Activated CD8-positive, alpha-beta T cell treated with anti-CD3 and anti-CD28 coated beads for 36 hours (primary cell): Measurements from ENCODE around the gene FXYD5. TPM values are rescaled to one million over a fixed set of nuclear protein-coding genes. Genes with fewer than 3 reads are reported as not detected.
A peak's percentile ranks its signal among the peaks of the same experiment; 100 is the strongest.

Experiments used
- ATAC-seq: fragments of 200-7000 bp; cut with Tn5 transposase; one replicate; pipeline ENCODE4 v1.10.0; 2021; ENCODE audit warnings: mild to moderate bottlenecking, moderate library complexity
- CTCF ChIA-PET: fragments of 350-600 bp; sonication (Branson Sonifier 250); formaldehyde crosslinking; loops from one replicate; lab custom pipeline; 2021; ENCODE audit warnings: antibody characterized with exemption; lab: Charles Lee
- POLR2A ChIA-PET: fragments of 350-600 bp; sonication (Branson Sonifier 250); formaldehyde crosslinking; loops from one replicate; lab custom pipeline; 2021; ENCODE audit warnings: antibody characterized with exemption; lab: Charles Lee
- DNase-seq: peaks from one replicate; pipeline ENCODE4 v3.0.0-alpha.2; 2020
- H3K27ac Mint-ChIP-seq: one replicate; pipeline ENCODE4 v1.8.0; 2021; ENCODE audit warnings: mild to moderate bottlenecking, mixed read lengths
- H3K27me3 Mint-ChIP-seq: one replicate; pipeline ENCODE4 v1.8.0; 2021; ENCODE audit warnings: mixed read lengths
- H3K36me3 Mint-ChIP-seq: one replicate; pipeline ENCODE4 v1.8.0; 2021; ENCODE audit warnings: low read depth, mixed read lengths
- H3K4me1 Mint-ChIP-seq: one replicate; pipeline ENCODE4 v1.8.0; 2021; ENCODE audit warnings: low read depth, mixed read lengths
- H3K4me3 Mint-ChIP-seq: one replicate; pipeline ENCODE4 v1.8.0; 2021; ENCODE audit warnings: mild to moderate bottlenecking, moderate library complexity, mixed read lengths
- H3K9me3 Mint-ChIP-seq: one replicate; pipeline ENCODE4 v1.8.0; 2021; ENCODE audit warnings: mixed read lengths
- intact Hi-C: fragments of 100-400 bp; cut with micrococcal nuclease; formaldehyde crosslinking; loops from one replicate; pipeline ENCODE4 v1.10.0; 2022
- total RNA-seq, 2 experiments: library from RNA; stranded (reverse); gene quantifications; one replicate each; pipeline ENCODE4 v1.2.3, GENCODE V29; 2021
- TF ChIP-seq, protein P1 (sequence below): fragments of 200-600 bp; IDR thresholded peaks from one replicate; pipeline ENCODE4 v1.8.0; 2022; ENCODE audit warnings: antibody characterized with exemption, mild to moderate bottlenecking

Gene FXYD5
- total RNA-seq, 2 experiments from 2014 or later: 225 to 241 TPM

DNA sequence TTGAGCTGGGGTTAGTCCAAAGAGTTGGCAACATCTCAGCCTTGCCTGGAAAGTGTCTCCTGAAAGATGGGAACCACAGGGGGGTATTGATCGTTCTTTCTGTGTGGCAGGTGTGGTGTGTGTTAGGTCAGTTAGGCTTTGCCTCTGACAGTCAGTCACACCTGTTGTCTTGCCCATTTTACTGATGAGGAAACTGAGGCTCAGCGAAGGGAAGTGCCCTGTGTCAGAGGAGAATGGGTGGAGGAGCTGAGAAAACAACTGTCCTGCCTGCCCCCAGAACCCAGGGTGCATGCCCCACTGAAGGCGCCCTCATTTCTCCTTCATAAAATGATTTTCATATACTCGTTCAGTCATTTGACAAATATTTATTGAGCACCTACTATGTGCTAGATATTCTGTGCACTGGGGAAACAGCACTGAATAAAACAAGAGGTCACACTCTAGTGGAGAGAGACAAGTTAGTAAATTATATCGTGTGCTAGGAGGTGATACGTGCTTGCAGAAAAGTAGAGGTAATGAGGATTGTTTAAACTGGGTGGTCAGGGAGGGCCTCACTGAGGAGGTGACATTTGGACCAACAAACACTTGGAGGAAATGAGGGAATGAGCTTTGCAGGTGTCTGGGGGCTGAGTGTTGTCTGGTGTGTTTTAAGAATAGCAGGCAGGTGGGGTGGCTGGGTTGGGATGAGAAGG lies 1.6 kb downstream of the FXYD5 start:
- Mint-ChIP-seq H3K9me3 (peaks cover under 1% of the 10 kb centered on the region), H3K4me3 (peak overlapping the region; percentile 95), H3K36me3 (peaks cover 61% of the 10 kb centered on the region), H3K4me1 (peaks cover 49% of the 10 kb centered on the region), H3K27me3 (no peaks in the 10 kb centered on the region), H3K27ac (peak overlapping the region; percentile 99)
- intact Hi-C loops: no loop called here
- ATAC-seq (no peak), DNase-seq (no peak)
- TF ChIP-seq, protein P1, sequence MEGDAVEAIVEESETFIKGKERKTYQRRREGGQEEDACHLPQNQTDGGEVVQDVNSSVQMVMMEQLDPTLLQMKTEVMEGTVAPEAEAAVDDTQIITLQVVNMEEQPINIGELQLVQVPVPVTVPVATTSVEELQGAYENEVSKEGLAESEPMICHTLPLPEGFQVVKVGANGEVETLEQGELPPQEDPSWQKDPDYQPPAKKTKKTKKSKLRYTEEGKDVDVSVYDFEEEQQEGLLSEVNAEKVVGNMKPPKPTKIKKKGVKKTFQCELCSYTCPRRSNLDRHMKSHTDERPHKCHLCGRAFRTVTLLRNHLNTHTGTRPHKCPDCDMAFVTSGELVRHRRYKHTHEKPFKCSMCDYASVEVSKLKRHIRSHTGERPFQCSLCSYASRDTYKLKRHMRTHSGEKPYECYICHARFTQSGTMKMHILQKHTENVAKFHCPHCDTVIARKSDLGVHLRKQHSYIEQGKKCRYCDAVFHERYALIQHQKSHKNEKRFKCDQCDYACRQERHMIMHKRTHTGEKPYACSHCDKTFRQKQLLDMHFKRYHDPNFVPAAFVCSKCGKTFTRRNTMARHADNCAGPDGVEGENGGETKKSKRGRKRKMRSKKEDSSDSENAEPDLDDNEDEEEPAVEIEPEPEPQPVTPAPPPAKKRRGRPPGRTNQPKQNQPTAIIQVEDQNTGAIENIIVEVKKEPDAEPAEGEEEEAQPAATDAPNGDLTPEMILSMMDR: no peak
- CTCF ChIA-PET: interaction anchor here (6.2 kb wide), 1 partner anchor 14 kb away, joined by 57 read pairs; the partner anchor contains the start of gene FXYD7
- POLR2A ChIA-PET: interaction anchor here (0.6 to 1.4 kb wide), 4 partner anchors 11 to 95 kb away, joined by 3 to 9 read pairs (median 5); no protein-coding TSS in a partner anchor

DNA sequence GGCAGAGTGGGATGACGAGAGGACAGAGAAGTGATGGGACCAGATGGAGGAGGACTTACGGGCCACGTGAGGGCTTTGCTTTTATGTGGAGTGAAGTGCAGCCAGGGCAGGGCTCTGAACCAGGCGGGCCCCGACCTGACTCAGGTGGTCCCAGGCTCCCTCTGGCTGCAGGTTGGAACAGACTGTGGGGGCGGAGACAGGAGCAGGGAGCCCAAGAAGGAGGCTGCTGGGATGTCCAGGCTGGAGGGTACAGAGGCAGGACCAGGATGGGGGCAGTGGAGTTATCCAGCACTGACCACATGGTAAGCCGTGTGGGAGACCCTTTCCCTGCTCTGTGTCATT lies 2.1 kb downstream of the FXYD5 start:
- intact Hi-C loops: no loop called here
- peak overlapping the region; percentile 95 for H3K4me3 Mint-ChIP-seq
- ATAC-seq: no peak
- TF ChIP-seq, protein P1: no peak
- peak overlapping the region; percentile 99 for H3K27ac Mint-ChIP-seq
- peaks cover 52% of the 10 kb centered on the region for H3K4me1 Mint-ChIP-seq
- H3K36me3 Mint-ChIP-seq: peaks cover 66% of the 10 kb centered on the region
- ChIA-PET CTCF (interaction anchor here (6.2 kb wide), 1 partner anchor 15 kb away, joined by 57 read pairs; the partner anchor contains the start of gene FXYD7), POLR2A (interaction anchor here (0.6 to 1.5 kb wide), 4 partner anchors 10 to 15 kb away, joined by 3 to 9 read pairs (median 5); no protein-coding TSS in a partner anchor)
- H3K27me3 Mint-ChIP-seq: no peaks in the 10 kb centered on the region
- no peak for DNase-seq
- peaks cover 5% of the 10 kb centered on the region for H3K9me3 Mint-ChIP-seq

DNA sequence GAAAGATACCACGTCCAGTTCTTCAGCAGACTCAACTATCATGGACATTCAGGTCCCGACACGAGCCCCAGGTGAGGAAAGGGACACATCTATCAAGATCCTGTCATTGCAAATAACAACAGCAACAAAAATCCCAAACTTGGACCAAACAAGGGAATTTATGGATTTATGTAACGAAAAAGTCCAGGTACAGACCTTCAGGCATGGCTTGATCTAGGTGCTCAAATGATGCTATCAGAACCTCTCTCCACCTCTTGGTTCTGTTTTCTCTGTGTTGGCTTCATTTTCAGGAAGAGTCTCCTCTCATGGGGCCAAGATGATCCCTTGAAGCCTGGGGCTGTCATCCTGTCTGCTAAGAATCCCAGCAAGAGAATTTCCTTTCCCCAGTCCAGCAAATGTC lies 2.9 kb downstream of the FXYD5 start:
- peaks cover 74% of the 10 kb centered on the region for H3K36me3 Mint-ChIP-seq
- H3K4me1 Mint-ChIP-seq: peaks cover 49% of the 10 kb centered on the region
- DNase-seq: no peak
- H3K27me3 Mint-ChIP-seq: no peaks in the 10 kb centered on the region
- CTCF ChIA-PET: interaction anchor here (1.0 kb wide), 1 partner anchor 30 kb away, joined by 3 read pairs; no protein-coding TSS in a partner anchor
- intact Hi-C loops: no loop called here
- peaks cover 11% of the 10 kb centered on the region for H3K9me3 Mint-ChIP-seq
- TF ChIP-seq, protein P1: no peak
- H3K4me3 Mint-ChIP-seq: peak overlapping the region; percentile 95
- peak overlapping the region; percentile 99 for H3K27ac Mint-ChIP-seq
- ATAC-seq: no peak
- POLR2A ChIA-PET: interaction anchor here (0.9 to 2.0 kb wide), 3 partner anchors 10 to 49 kb away, joined by 3 to 9 read pairs (median 4); no protein-coding TSS in a partner anchor

DNA sequence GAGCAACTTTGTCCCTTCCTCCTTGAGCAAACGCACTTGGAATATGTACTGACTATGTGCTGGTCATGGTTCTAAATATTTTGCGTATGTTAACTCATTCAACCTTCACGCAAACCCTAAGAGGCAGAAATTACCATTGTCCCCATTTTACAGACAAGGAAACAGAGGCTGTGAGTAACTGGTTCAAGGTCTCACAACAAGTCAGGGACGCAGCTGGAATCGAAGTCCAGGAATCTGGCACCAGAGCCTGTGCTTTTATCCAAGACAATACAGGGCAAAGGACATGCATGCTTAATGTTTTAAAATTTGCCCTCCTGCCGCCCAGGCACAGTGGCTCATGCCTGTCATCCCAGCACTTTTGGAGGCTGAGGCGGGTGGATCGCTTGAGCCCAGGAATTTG lies 5.1 kb downstream of the FXYD5 start:
- CTCF ChIA-PET: interaction anchor here (1.2 to 1.5 kb wide), 2 partner anchors 24 to 109 kb away, joined by 3 read pairs; partner anchors contain the start of gene USF2
- peak overlapping the region; percentile 75 for H3K27ac Mint-ChIP-seq
- H3K9me3 Mint-ChIP-seq: peaks cover 28% of the 10 kb centered on the region
- H3K4me3 Mint-ChIP-seq: no peak overlapping the region
- POLR2A ChIA-PET: interaction anchor here (0.8 to 1.5 kb wide), 2 partner anchors 14 to 17 kb away, joined by 3 read pairs; no protein-coding TSS in a partner anchor
- ATAC-seq (no peak), DNase-seq (no peak)
- intact Hi-C loops: no loop called here
- peaks cover 44% of the 10 kb centered on the region for H3K4me1 Mint-ChIP-seq
- no peaks in the 10 kb centered on the region for H3K27me3 Mint-ChIP-seq
- TF ChIP-seq, protein P1: no peak
- H3K36me3 Mint-ChIP-seq: peaks cover 96% of the 10 kb centered on the region
